GM19193 (cell line): ENCODE data around the gene LRSAM1.

Source experiments
- POLR2A ChIP-seq: IDR thresholded peaks from 4 replicates; pipeline ENCODE4 v1.6.1; 2011; ENCODE audit not compliant: insufficient read depth, insufficient read length; ENCODE audit errors: extremely low read depth

LRSAM1 gene

GRCh38 chr9:127497656-127498290 is 46.5 kb downstream of the LRSAM1 start:
- no peak for TF ChIP-seq POLR2A

- no peak for TF ChIP-seq POLR2A
Measured at GRCh38 chr9:127498298-127498697, 47.0 kb downstream of the LRSAM1 start.

GRCh38 chr9:127500399-127500798 is 49.1 kb downstream of the LRSAM1 start:
- TF ChIP-seq POLR2A, result no peak

- TF ChIP-seq POLR2A, result no peak
Measured at GRCh38 chr9:127500862-127501261, 49.6 kb downstream of the LRSAM1 start.

GRCh38 chr9:127501821-127502343 is 50.6 kb downstream of the LRSAM1 start:
- TF ChIP-seq POLR2A, result no peak

- TF ChIP-seq POLR2A, result no peak
Measured at GRCh38 chr9:127502706-127503378, 51.5 kb downstream of the LRSAM1 start.

GRCh38 chr9:127503379-127503921 is 52.1 kb downstream of the LRSAM1 start:
- TF ChIP-seq POLR2A, result no peak

- no peak for TF ChIP-seq POLR2A
Measured at GRCh38 chr9:127503947-127504886, 52.9 kb downstream of the LRSAM1 start.

GRCh38 chr9:127504887-127505251 is 53.6 kb downstream of the LRSAM1 start:
- no peak for TF ChIP-seq POLR2A

GRCh38 chr9:127505396-127506116 is 54.2 kb downstream of the LRSAM1 start:
- no peak for TF ChIP-seq POLR2A

- TF ChIP-seq POLR2A, result no peak
Measured at GRCh38 chr9:127506117-127506813, 55.0 kb downstream of the LRSAM1 start.

- no peak for TF ChIP-seq POLR2A
Measured at GRCh38 chr9:127506814-127507750, 55.8 kb downstream of the LRSAM1 start.
